Stimulated activated naive CD8-positive, alpha-beta T cell treated with anti-CD3 and anti-CD28 coated beads, Interleukin-15, Interleukin-2, amounts not matched to agents 100 ng/mL and 50 ng/mL, for 24 hours (primary cell): Measurements from ENCODE around the gene TLE3.

ENCODE experiments used
- H3K27ac Mint-ChIP-seq: one replicate; pipeline ENCODE4 v1.8.0; 2021; ENCODE audit warnings: mild to moderate bottlenecking, mixed read lengths
- H3K27me3 Mint-ChIP-seq: one replicate; pipeline ENCODE4 v1.8.0; 2021; ENCODE audit warnings: mixed read lengths
- H3K36me3 Mint-ChIP-seq: one replicate; pipeline ENCODE4 v1.8.0; 2021; ENCODE audit warnings: low read depth, mixed read lengths
- H3K4me1 Mint-ChIP-seq: one replicate; pipeline ENCODE4 v1.8.0; 2021; ENCODE audit warnings: low read depth, mixed read lengths
- H3K4me3 Mint-ChIP-seq: one replicate; pipeline ENCODE4 v1.8.0; 2021; ENCODE audit warnings: mild to moderate bottlenecking, mixed read lengths
- H3K9me3 Mint-ChIP-seq: one replicate; pipeline ENCODE4 v1.8.0; 2021; ENCODE audit warnings: mixed read lengths

The TLE3 gene

GRCh38 chr15:70035051-70035718, 62.5 kb downstream of the TLE3 start:
- Mint-ChIP-seq H3K27ac (no peak overlapping the region), H3K9me3 (no peaks in the 10 kb centered on the region), H3K27me3 (no peaks in the 10 kb centered on the region), H3K36me3 (no peaks in the 10 kb centered on the region), H3K4me3 (no peak overlapping the region), H3K4me1 (peaks cover 4% of the 10 kb centered on the region)

GRCh38 chr15:70034596-70034995, 63.1 kb downstream of the TLE3 start:
- no peaks in the 10 kb centered on the region for H3K36me3 Mint-ChIP-seq
- peaks cover 4% of the 10 kb centered on the region for H3K4me1 Mint-ChIP-seq
- H3K27ac Mint-ChIP-seq = no peak overlapping the region
- H3K27me3 Mint-ChIP-seq = no peaks in the 10 kb centered on the region
- H3K4me3 Mint-ChIP-seq = no peak overlapping the region
- no peaks in the 10 kb centered on the region for H3K9me3 Mint-ChIP-seq

- no peak overlapping the region for H3K4me3 Mint-ChIP-seq
- no peaks in the 10 kb centered on the region for H3K36me3 Mint-ChIP-seq
- peaks cover 4% of the 10 kb centered on the region for H3K4me1 Mint-ChIP-seq
- no peaks in the 10 kb centered on the region for H3K9me3 Mint-ChIP-seq
- no peaks in the 10 kb centered on the region for H3K27me3 Mint-ChIP-seq
- H3K27ac Mint-ChIP-seq = no peak overlapping the region
Observed at GRCh38 chr15:70034141-70034540, 63.6 kb downstream of the TLE3 start.

- Mint-ChIP-seq H3K36me3 (no peaks in the 10 kb centered on the region), H3K27me3 (no peaks in the 10 kb centered on the region), H3K4me3 (no peak overlapping the region), H3K9me3 (no peaks in the 10 kb centered on the region), H3K4me1 (peaks cover 4% of the 10 kb centered on the region), H3K27ac (no peak overlapping the region)
Observed at GRCh38 chr15:70033529-70034140, 64.1 kb downstream of the TLE3 start.

GRCh38 chr15:70033109-70033508, 64.6 kb downstream of the TLE3 start:
- H3K4me1 Mint-ChIP-seq = peaks cover 4% of the 10 kb centered on the region

GRCh38 chr15:70032509-70032908, 65.2 kb downstream of the TLE3 start:
- H3K4me3 Mint-ChIP-seq = no peak overlapping the region
- no peaks in the 10 kb centered on the region for H3K9me3 Mint-ChIP-seq
- peaks cover 4% of the 10 kb centered on the region for H3K4me1 Mint-ChIP-seq
- H3K36me3 Mint-ChIP-seq = no peaks in the 10 kb centered on the region
- H3K27ac Mint-ChIP-seq = no peak overlapping the region
- H3K27me3 Mint-ChIP-seq = peaks cover 4% of the 10 kb centered on the region

More at GRCh38 chr15:70033109-70033508, 64.6 kb downstream of the TLE3 start:
- Mint-ChIP-seq H3K4me3 (no peak overlapping the region), H3K27ac (no peak overlapping the region), H3K27me3 (no peaks in the 10 kb centered on the region), H3K9me3 (no peaks in the 10 kb centered on the region), H3K36me3 (no peaks in the 10 kb centered on the region)

GRCh38 chr15:70031713-70032112, 66.0 kb downstream of the TLE3 start:
- no peaks in the 10 kb centered on the region for H3K36me3 Mint-ChIP-seq
- H3K4me1 Mint-ChIP-seq = peaks cover 4% of the 10 kb centered on the region
- peaks cover 4% of the 10 kb centered on the region for H3K27me3 Mint-ChIP-seq
- H3K4me3 Mint-ChIP-seq = no peak overlapping the region
- H3K9me3 Mint-ChIP-seq = no peaks in the 10 kb centered on the region
- no peak overlapping the region for H3K27ac Mint-ChIP-seq

GRCh38 chr15:70031261-70031660, 66.5 kb downstream of the TLE3 start:
- no peak overlapping the region for H3K4me3 Mint-ChIP-seq

GRCh38 chr15:70030851-70031250, 66.9 kb downstream of the TLE3 start:
- Mint-ChIP-seq H3K9me3 (no peaks in the 10 kb centered on the region), H3K27ac (no peak overlapping the region), H3K27me3 (peaks cover 4% of the 10 kb centered on the region)

More at GRCh38 chr15:70031261-70031660, 66.5 kb downstream of the TLE3 start:
- Mint-ChIP-seq H3K36me3 (no peaks in the 10 kb centered on the region), H3K9me3 (no peaks in the 10 kb centered on the region), H3K4me1 (peaks cover 4% of the 10 kb centered on the region), H3K27ac (no peak overlapping the region), H3K27me3 (peaks cover 4% of the 10 kb centered on the region)

GRCh38 chr15:70029297-70029701, 68.4 kb downstream of the TLE3 start:
- H3K9me3 Mint-ChIP-seq = no peaks in the 10 kb centered on the region
- H3K27me3 Mint-ChIP-seq = peaks cover 4% of the 10 kb centered on the region
- H3K4me3 Mint-ChIP-seq = no peak overlapping the region
- H3K4me1 Mint-ChIP-seq = peaks cover under 1% of the 10 kb centered on the region
- H3K36me3 Mint-ChIP-seq = no peaks in the 10 kb centered on the region
- no peak overlapping the region for H3K27ac Mint-ChIP-seq

More at GRCh38 chr15:70030851-70031250, 66.9 kb downstream of the TLE3 start:
- peaks cover 1% of the 10 kb centered on the region for H3K4me1 Mint-ChIP-seq
- H3K36me3 Mint-ChIP-seq = no peaks in the 10 kb centered on the region
- no peak overlapping the region for H3K4me3 Mint-ChIP-seq

- Mint-ChIP-seq H3K4me3 (no peak overlapping the region), H3K27me3 (peaks cover 4% of the 10 kb centered on the region), H3K4me1 (peaks cover 18% of the 10 kb centered on the region), H3K27ac (no peak overlapping the region), H3K36me3 (no peaks in the 10 kb centered on the region), H3K9me3 (no peaks in the 10 kb centered on the region)
Observed at GRCh38 chr15:70027518-70027917, 70.2 kb downstream of the TLE3 start.

GRCh38 chr15:70026991-70027390, 70.7 kb downstream of the TLE3 start:
- H3K9me3 Mint-ChIP-seq = no peaks in the 10 kb centered on the region
- no peak overlapping the region for H3K4me3 Mint-ChIP-seq
- H3K27me3 Mint-ChIP-seq = peaks cover 4% of the 10 kb centered on the region
- H3K4me1 Mint-ChIP-seq = peaks cover 18% of the 10 kb centered on the region
- H3K36me3 Mint-ChIP-seq = no peaks in the 10 kb centered on the region
- H3K27ac Mint-ChIP-seq = no peak overlapping the region

- Mint-ChIP-seq H3K4me1 (peaks cover 18% of the 10 kb centered on the region), H3K27ac (no peak overlapping the region), H3K9me3 (no peaks in the 10 kb centered on the region), H3K4me3 (no peak overlapping the region), H3K27me3 (peaks cover 4% of the 10 kb centered on the region), H3K36me3 (no peaks in the 10 kb centered on the region)
Observed at GRCh38 chr15:70025413-70026296, 72.1 kb downstream of the TLE3 start.

GRCh38 chr15:70024521-70024920, 73.2 kb downstream of the TLE3 start:
- Mint-ChIP-seq H3K4me1 (peaks cover 18% of the 10 kb centered on the region), H3K36me3 (no peaks in the 10 kb centered on the region), H3K9me3 (no peaks in the 10 kb centered on the region), H3K27ac (no peak overlapping the region), H3K4me3 (no peak overlapping the region), H3K27me3 (peaks cover 4% of the 10 kb centered on the region)
